Mammary epithelial cell (primary cell): ENCODE results near the gene GLRX2.

ENCODE experiments used
- EZH2 ChIP-seq: IDR thresholded peaks from 2 replicates; pipeline ENCODE4 v1.6.1; 2012; ENCODE audit warnings: low read length, inconsistent platforms, borderline replicate concordance
- TF ChIP-seq, protein P1 (sequence below), 2 donors: IDR thresholded peaks in 1 of 2; conservative IDR thresholded peaks in 1 of 2; 2 replicates each; pipeline ENCODE4 v1.5.1; 2011 to 2012; ENCODE audit warnings: inconsistent platforms in 2 of 2, low read length in 2 of 2, mild to moderate bottlenecking in 2 of 2, control low read depth in 1 of 2, low read depth in 1 of 2; ENCODE audit not compliant: insufficient read depth in 1 of 2; ENCODE audit errors: extremely low read depth in 1 of 2

DNA sequence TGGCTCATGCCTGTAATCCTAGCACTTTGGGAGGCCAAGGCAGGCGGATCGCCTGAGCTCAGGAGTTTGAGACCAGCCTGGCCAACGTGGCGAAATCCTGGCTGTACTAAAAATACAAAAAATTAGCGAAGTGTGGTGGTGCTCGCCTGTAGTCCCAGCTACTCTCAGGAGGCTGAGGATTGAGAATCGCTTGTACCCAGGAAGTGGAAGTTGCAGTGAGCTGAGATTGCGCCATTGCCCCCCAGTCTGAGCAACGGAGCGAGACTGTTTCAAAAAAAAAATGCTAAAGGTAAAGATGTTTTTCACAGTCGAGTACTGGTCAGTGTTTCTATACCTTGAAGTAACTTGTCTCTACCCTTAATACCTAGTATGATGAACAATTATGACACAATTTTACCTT is 11.1 kb downstream of the GLRX2 start:
- TF ChIP-seq, protein P1, sequence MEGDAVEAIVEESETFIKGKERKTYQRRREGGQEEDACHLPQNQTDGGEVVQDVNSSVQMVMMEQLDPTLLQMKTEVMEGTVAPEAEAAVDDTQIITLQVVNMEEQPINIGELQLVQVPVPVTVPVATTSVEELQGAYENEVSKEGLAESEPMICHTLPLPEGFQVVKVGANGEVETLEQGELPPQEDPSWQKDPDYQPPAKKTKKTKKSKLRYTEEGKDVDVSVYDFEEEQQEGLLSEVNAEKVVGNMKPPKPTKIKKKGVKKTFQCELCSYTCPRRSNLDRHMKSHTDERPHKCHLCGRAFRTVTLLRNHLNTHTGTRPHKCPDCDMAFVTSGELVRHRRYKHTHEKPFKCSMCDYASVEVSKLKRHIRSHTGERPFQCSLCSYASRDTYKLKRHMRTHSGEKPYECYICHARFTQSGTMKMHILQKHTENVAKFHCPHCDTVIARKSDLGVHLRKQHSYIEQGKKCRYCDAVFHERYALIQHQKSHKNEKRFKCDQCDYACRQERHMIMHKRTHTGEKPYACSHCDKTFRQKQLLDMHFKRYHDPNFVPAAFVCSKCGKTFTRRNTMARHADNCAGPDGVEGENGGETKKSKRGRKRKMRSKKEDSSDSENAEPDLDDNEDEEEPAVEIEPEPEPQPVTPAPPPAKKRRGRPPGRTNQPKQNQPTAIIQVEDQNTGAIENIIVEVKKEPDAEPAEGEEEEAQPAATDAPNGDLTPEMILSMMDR (conservative IDR thresholded peaks at IDR 0.05 in 1 of 2, IDR thresholded peaks at IDR 0.05 in 1 of 2; ENCODE audit: extremely low read depth in 1 of 2, insufficient read depth in 1 of 2, low read depth in 1 of 2, low read length in 2 of 2) = no peak
- TF ChIP-seq EZH2 = no peak
